H1 (cell line): ENCODE results near the gene LRRC2. TPM values are rescaled to one million over a fixed set of nuclear protein-coding genes. Genes with fewer than 3 reads are reported as not detected.

Experiments used
- CTCF ChIA-PET: fragments of 300-600 bp; sonication (Branson Sonifier 250); formaldehyde crosslinking; loops from one replicate; lab custom pipeline; 2021; ENCODE audit not compliant: partially characterized antibody; lab: Charles Lee
- POLR2A ChIA-PET: fragments of 300-600 bp; sonication (Branson Sonifier 250); formaldehyde crosslinking; loops from one replicate; lab custom pipeline; 2021; ENCODE audit warnings: inconsistent platforms; ENCODE audit not compliant: partially characterized antibody; lab: Charles Lee
- DNase-seq, 2 experiments: peaks; one replicate each; pipeline versions ENCODE4 v3.0.0 to v3.0.0-alpha.2; 2010 to 2022; ENCODE audit warnings: low spot score in 2 of 2, low read depth in 1 of 2, mixed read lengths in 1 of 2
- FAIRE-seq: peaks from 2 replicates; lab custom pipeline; 2011; peaks lifted over from hg19 to GRCh38; lab: Jason Lieb, UNC
- H2AFZ ChIP-seq: 2 replicates; pipeline ENCODE4 v1.8.1; 2012; ENCODE audit warnings: low read length, inconsistent platforms
- H2AK5ac ChIP-seq: 2 replicates; pipeline ENCODE4 v1.6.1; 2013; ENCODE audit warnings: low read depth, low read length
- H2BK120ac ChIP-seq: replicated peaks from 2 replicates; pipeline ENCODE3; 2013; ENCODE audit warnings: low read depth, low read length, inconsistent platforms
- H2BK12ac ChIP-seq: 2 replicates; pipeline ENCODE4 v1.6.1; 2013; ENCODE audit warnings: low read depth, low read length
- H2BK15ac ChIP-seq: 2 replicates; pipeline ENCODE4 v1.6.1; 2013; ENCODE audit warnings: low read length
- H2BK20ac ChIP-seq: 2 replicates; pipeline ENCODE4 v1.6.1; 2013; ENCODE audit warnings: low read length
- H2BK5ac ChIP-seq: 2 replicates; pipeline ENCODE4 v1.6.1; 2013; ENCODE audit warnings: low read depth, low read length
- H3K14ac ChIP-seq: 2 replicates; pipeline ENCODE4 v1.6.1; 2013; ENCODE audit warnings: inconsistent platforms; ENCODE audit not compliant: insufficient read length
- H3K18ac ChIP-seq: 2 replicates; pipeline ENCODE4 v1.6.1; 2013; ENCODE audit warnings: low read length; ENCODE audit errors: extremely low read depth
- H3K23ac ChIP-seq: 2 replicates; pipeline ENCODE4 v1.6.1; 2013; ENCODE audit warnings: inconsistent platforms; ENCODE audit not compliant: insufficient read length
- H3K23me2 ChIP-seq: 2 replicates; pipeline ENCODE4 v1.6.1; 2013; ENCODE audit warnings: low read depth, low read length
- H3K27ac ChIP-seq: 2 replicates; pipeline ENCODE4 v1.6.1; 2011; ENCODE audit warnings: low read depth, low read length, inconsistent platforms
- H3K27me3 ChIP-seq, 4 experiments: replicated peaks in 1 of 4; 1 replicate in 1 of 4; 2 replicates in 3 of 4; pipeline versions ENCODE4 v1.6.1 to v1.8.1; 2011 to 2013; ENCODE audit warnings: low read length in 3 of 4, mild to moderate bottlenecking in 3 of 4, inconsistent platforms in 2 of 4, mixed read lengths in 2 of 4, moderate library complexity in 1 of 4; ENCODE audit not compliant: control insufficient read depth in 3 of 4, insufficient read depth in 3 of 4; ENCODE audit errors: extremely low read depth in 1 of 4
- H3K36me3 ChIP-seq, 4 experiments: 2 replicates each; pipeline versions ENCODE4 v1.6.1 to v1.8.1; 2011 to 2013; ENCODE audit warnings: mild to moderate bottlenecking in 4 of 4, low read length in 3 of 4, moderate library complexity in 2 of 4, control low read depth in 1 of 4, inconsistent platforms in 1 of 4; ENCODE audit not compliant: insufficient read depth in 4 of 4, control insufficient read depth in 2 of 4
- H3K4ac ChIP-seq: replicated peaks from 2 replicates; pipeline ENCODE3; 2013; ENCODE audit warnings: low read length, low read depth, mixed read lengths, inconsistent platforms; ENCODE audit not compliant: insufficient read length
- H3K4me1 ChIP-seq, 4 experiments: replicated peaks in 1 of 4; 1 replicate in 1 of 4; 2 replicates in 3 of 4; pipeline versions ENCODE4 v1.6.1 to v1.8.1; 2011 to 2013; ENCODE audit warnings: low read length in 3 of 4, inconsistent platforms in 2 of 4, mixed read lengths in 1 of 4; ENCODE audit not compliant: insufficient read depth in 4 of 4, control insufficient read depth in 3 of 4
- H3K4me2 ChIP-seq, 2 experiments: 2 replicates each; pipeline versions ENCODE4 v1.6.1 to v1.8.1; 2011 to 2013; ENCODE audit warnings: low read depth in 2 of 2, low read length in 2 of 2, control low read depth in 1 of 2, inconsistent platforms in 1 of 2, mild to moderate bottlenecking in 1 of 2; ENCODE audit not compliant: insufficient read depth in 1 of 2
- H3K4me3 ChIP-seq, 4 experiments: fragments of 200-600, 300-600 bp in 1 of 4; sonication (generic), shearing (Covaris generic), sonication (Bioruptor Twin) in 1 of 4; 2 replicates each; pipeline versions ENCODE4 v1.5.1 to v1.8.1; 2011 to 2016; ENCODE audit warnings: low read length in 4 of 4, low read depth in 3 of 4, control low read depth in 2 of 4, inconsistent platforms in 2 of 4, mild to moderate bottlenecking in 2 of 4, mixed read lengths in 1 of 4, moderate library complexity in 1 of 4; ENCODE audit not compliant: insufficient read depth in 2 of 4; ENCODE audit errors: extremely low read depth in 1 of 4
- H3K56ac ChIP-seq: replicated peaks from 2 replicates; pipeline ENCODE3; 2013; ENCODE audit warnings: low read depth, mild to moderate bottlenecking, mixed read lengths, low read length, inconsistent platforms; ENCODE audit not compliant: insufficient read length
- H3K79me1 ChIP-seq: 2 replicates; pipeline ENCODE4 v1.6.1; 2013; ENCODE audit warnings: low read depth, low read length, control low read depth
- H3K79me2 ChIP-seq, 2 experiments: 2 replicates each; pipeline versions ENCODE4 v1.6.1 to v1.8.1; 2012 to 2013; ENCODE audit warnings: low read length in 2 of 2, mild to moderate bottlenecking in 2 of 2, inconsistent platforms in 1 of 2; ENCODE audit not compliant: insufficient read depth in 2 of 2, control insufficient read depth in 1 of 2
- H3K9ac ChIP-seq, 4 experiments: replicated peaks in 1 of 4; 1 replicate in 1 of 4; 2 replicates in 3 of 4; pipeline versions ENCODE4 v1.6.1 to v1.8.1; 2011 to 2013; ENCODE audit warnings: low read depth in 3 of 4, low read length in 3 of 4, control low read depth in 2 of 4, mild to moderate bottlenecking in 2 of 4, moderate library complexity in 2 of 4, inconsistent platforms in 1 of 4; ENCODE audit errors: extremely low read depth in 1 of 4
- H3K9me3 ChIP-seq, 2 experiments: 2 replicates each; pipeline versions ENCODE4 v1.6.1 to v1.8.1; 2012 to 2013; ENCODE audit warnings: mild to moderate bottlenecking in 2 of 2, moderate library complexity in 2 of 2, control low read depth in 1 of 2, inconsistent platforms in 1 of 2, low read depth in 1 of 2, low read length in 1 of 2, mixed read lengths in 1 of 2; ENCODE audit not compliant: insufficient read depth in 2 of 2
- H4K20me1 ChIP-seq, 2 experiments: replicated peaks in 1 of 2; 2 replicates each; pipeline versions ENCODE3 to v1.8.1; 2011 to 2013; ENCODE audit warnings: inconsistent platforms in 2 of 2, low read length in 2 of 2, mild to moderate bottlenecking in 1 of 2; ENCODE audit not compliant: insufficient read depth in 2 of 2, control insufficient read depth in 1 of 2
- H4K5ac ChIP-seq: 2 replicates; pipeline ENCODE4 v1.6.1; 2013; ENCODE audit warnings: low read length, low read depth, mixed read lengths, inconsistent platforms; ENCODE audit not compliant: insufficient read length
- H4K8ac ChIP-seq: 2 replicates; pipeline ENCODE4 v1.8.0; 2013; ENCODE audit warnings: mild to moderate bottlenecking, moderate library complexity, low read length, inconsistent platforms; ENCODE audit not compliant: insufficient read depth; ENCODE audit errors: extremely low read depth
- H4K91ac ChIP-seq: replicated peaks from 2 replicates; pipeline ENCODE3; 2013; ENCODE audit warnings: low read length, mixed read lengths, inconsistent platforms; ENCODE audit not compliant: insufficient read length
- HDAC2 ChIP-seq, 2 experiments: fragments of 300-600 bp in 1 of 2; sonication (generic) in 1 of 2; IDR thresholded peaks; 2 replicates each; pipeline ENCODE4 v1.6.1; 2011 to 2012; ENCODE audit warnings: low read depth in 2 of 2, low read length in 2 of 2, mild to moderate bottlenecking in 2 of 2, moderate library complexity in 2 of 2, borderline replicate concordance in 1 of 2, inconsistent platforms in 1 of 2
- KDM1A ChIP-seq: fragments of 200-600, 300-600 bp; sonication (generic); IDR thresholded peaks from 2 replicates; pipeline ENCODE4 v1.7.1; 2016; ENCODE audit warnings: mild to moderate bottlenecking, low read length, borderline replicate concordance
- RNF2 ChIP-seq: fragments of 200-900, 300-1000 bp; sonication (generic); IDR thresholded peaks from 2 replicates; pipeline ENCODE4 v1.7.1; 2016; ENCODE audit warnings: borderline replicate concordance, low read depth, mild to moderate bottlenecking, antibody characterized with exemption, low read length; ENCODE audit not compliant: poor library complexity, severe bottlenecking; ENCODE audit errors: missing control alignments
- SRF ChIP-seq: IDR thresholded peaks from 2 replicates; pipeline ENCODE4 v1.6.1; 2011; ENCODE audit warnings: mild to moderate bottlenecking, low read depth, low read length, moderate library complexity
- WGBS, 2 experiments: shearing (Covaris generic) in 1 of 2; methylation state at CpG; one replicate each; pipeline versions ENCODE4 v1.1.6 to v1.1.7; 2013 to 2015; ENCODE audit warnings: low lambda C conversion rate in 2 of 2, mixed read lengths in 2 of 2, inconsistent platforms in 1 of 2, low coverage in 1 of 2, missing lambda C conversion rate in 1 of 2; ENCODE audit not compliant: insufficient replicate concordance in 2 of 2, insufficient coverage in 1 of 2, insufficient read length in 1 of 2; ENCODE audit errors: extremely low coverage in 1 of 2, missing lambda C conversion rate in 1 of 2; 5-methylcytosine and 5-hydroxymethylcytosine counted together
- polyA plus RNA-seq, 7 experiments: library from polyadenylated mRNA; depleted of rRNA in 3 of 7; stranded (reverse) in 5 of 7; unstranded in 2 of 7; fragments of >200 nt in 5 of 7; fragments of 200-250 nt in 2 of 7; gene quantifications; 1 replicate in 5 of 7; 2 replicates in 1 of 7; 4 replicates in 1 of 7; pipeline versions ENCODE4 v1.2.1 to v1.2.3, GENCODE V29; 2011 to 2013; ENCODE audit warnings: missing spikeins in 2 of 7, mixed read lengths in 2 of 7
- total RNA-seq: library from RNA; stranded (reverse); fragmentation: NEBNext Ultra II Directional; extraction: Animal tissue kit (Norgen Biotek cat#: 25700); gene quantifications from 2 replicates; pipeline ENCODE4 v1.2.1, GENCODE V29; 2021

The LRRC2 gene
- total and polyA plus RNA-seq, 2 of the 8 experiments (the other 6 are each of a cell fraction or from before 2014, with no cell fraction given): 1.4 to 6.4 TPM

DNA sequence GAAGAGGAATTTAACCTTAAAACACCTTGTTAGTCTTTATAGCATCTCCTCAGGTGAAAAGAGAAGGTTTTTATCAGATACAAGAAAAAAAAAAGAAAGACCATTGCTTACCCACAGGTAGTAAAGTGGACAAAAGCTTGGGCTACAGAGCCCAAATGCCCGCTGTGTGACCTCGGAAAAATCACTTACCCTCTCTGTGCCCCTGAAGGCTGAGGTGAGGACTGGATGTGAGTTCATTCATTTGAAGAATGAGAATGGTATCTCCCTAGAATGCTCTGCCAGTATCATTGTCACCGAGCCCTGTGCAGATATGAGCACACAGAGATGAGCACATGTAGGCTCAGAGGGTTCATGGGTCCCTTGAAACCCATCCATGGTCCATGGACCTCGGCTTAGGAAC is 28.6 kb upstream of the LRRC2 start:
- 0 out of 2 replicates have a peak overlapping the region, but pooled peaks have one; percentile 78 for H2BK12ac ChIP-seq
- no peak overlapping the region; the same call in 1 of the 2 replicates for H2BK15ac ChIP-seq
- no peaks in the 10 kb centered on the region for H3K79me2 ChIP-seq
- H4K8ac ChIP-seq: no peak overlapping the region
- H4K20me1 ChIP-seq: no peaks in the 10 kb centered on the region
- ChIA-PET CTCF (interaction anchor here (0.6 to 2.4 kb wide), 4 partner anchors 10 to 227 kb away, joined by 3 to 16 read pairs (median 4); no protein-coding TSS in a partner anchor), POLR2A (interaction anchor here (1.5 to 7.6 kb wide), 3 partner anchors 9 to 19 kb away, joined by 4 to 85 read pairs (median 6); no protein-coding TSS in a partner anchor)
- H4K5ac ChIP-seq: no peak overlapping the region
- H4K91ac ChIP-seq: no peak overlapping the region
- H3K27ac ChIP-seq: no peak overlapping the region
- 0 out of 7 replicates have a peak, but pooled peaks cover 0 to 3% (median 0%) of the 10 kb centered on the region in 4 experiments for H3K27me3 ChIP-seq
- no peak overlapping the region for H3K23ac ChIP-seq
- H3K79me1 ChIP-seq: no peaks in the 10 kb centered on the region
- no peak overlapping the region for H3K4me2 ChIP-seq
- FAIRE-seq (no peak), DNase-seq (no peak)
- no peak overlapping the region for H3K4ac ChIP-seq
- H3K14ac ChIP-seq: no peak overlapping the region
- H3K9me3 ChIP-seq: peaks cover 16 to 27% of the 10 kb centered on the region in 2 experiments; a peak in 3 of 4 replicates
- peaks cover 5 to 10% (median 9%) of the 10 kb centered on the region in 4 experiments; a peak in 5 of 7 replicates for H3K4me1 ChIP-seq
- 0 out of 2 replicates have a peak overlapping the region, but pooled peaks have one; percentile 1 for H2BK20ac ChIP-seq
- H3K9ac ChIP-seq: no peak overlapping the region
- no peak overlapping the region; the same call in 1 of the 2 replicates for H2AK5ac ChIP-seq
- no peak overlapping the region for H2AFZ ChIP-seq
- no peaks in the 10 kb centered on the region for H3K36me3 ChIP-seq
- no peak overlapping the region for H2BK120ac ChIP-seq
- no peak overlapping the region for H3K18ac ChIP-seq
- no peaks in the 10 kb centered on the region for H3K23me2 ChIP-seq
- 92% methylated on average over 4 of the region's 4 CpGs; no CpG with 5 or more reads in 1 of the 2 experiments for WGBS, 2 experiments
- no peak overlapping the region for H3K4me3 ChIP-seq
- H3K56ac ChIP-seq: no peak overlapping the region
- 0 out of 2 replicates have a peak overlapping the region, but pooled peaks have one; percentile 30 for H2BK5ac ChIP-seq
- TF ChIP-seq HDAC2 (IDR thresholded peaks at IDR 0.05; ENCODE audit: borderline replicate concordance in 1 of 2, low read depth in 2 of 2, low read length in 2 of 2) (no peak; a peak in 1 of 4 replicates), SRF (no peak), KDM1A (peak; percentile 71; the same call in 1 of the 2 replicates), RNF2 (no peak)
